OCI-LY3 (cell line): ENCODE measurements around the gene EVA1A.

Experiments used
- CTCF ChIP-seq: fragments of 200-600, 300-600 bp; sonication (generic); IDR thresholded peaks from 2 replicates; pipeline ENCODE4 v1.5.1; 2014; ENCODE audit warnings: antibody characterized with exemption, low read length, low read depth
- EZH2phosphoT487 ChIP-seq: fragments of 200-600 bp; shearing (Covaris generic); IDR thresholded peaks from 2 replicates; pipeline ENCODE4 v1.6.1; 2018; ENCODE audit warnings: antibody characterized with exemption, mixed run types, low read depth

- TF ChIP-seq CTCF = no peak
- no peak for TF ChIP-seq EZH2phosphoT487
Observed at GRCh38 chr2:75512455-75513212, 48.1 kb downstream of the EVA1A start.
